Large intestine (tissue), 3 donors: ENCODE measurements around the gene PTPRN2. TPM values are rescaled to one million over a fixed set of nuclear protein-coding genes. Genes with fewer than 3 reads are reported as not detected.

ENCODE experiments used
- DNase-seq, 2 donors: peaks; one replicate each; pipeline versions ENCODE4 v3.0.0 to v3.0.0-alpha.2; 2013
- H3K27ac ChIP-seq: one replicate; pipeline ENCODE4 v1.5.1; 2013; ENCODE audit warnings: low read length
- H3K27me3 ChIP-seq: 2 replicates; pipeline ENCODE4 v1.6.1; 2013; ENCODE audit warnings: low read length; ENCODE audit not compliant: control insufficient read depth, insufficient read depth
- H3K36me3 ChIP-seq: 2 replicates; pipeline ENCODE4 v1.6.1; 2013; ENCODE audit warnings: low read length; ENCODE audit not compliant: control insufficient read depth, insufficient read depth
- H3K4me1 ChIP-seq: one replicate; pipeline ENCODE4 v1.6.1; 2013; ENCODE audit warnings: low read length; ENCODE audit not compliant: control insufficient read depth, insufficient read depth
- H3K4me3 ChIP-seq: one replicate; pipeline ENCODE4 v1.5.1; 2013; ENCODE audit warnings: low read length
- H3K9me3 ChIP-seq: one replicate; pipeline ENCODE4 v1.6.1; 2013; ENCODE audit warnings: mild to moderate bottlenecking, low read depth, low read length, moderate library complexity; ENCODE audit not compliant: control insufficient read depth
- WGBS: methylation state at CpG from one replicate; pipeline ENCODE4 v1.1.5; 2013; ENCODE audit warnings: low lambda C conversion rate; ENCODE audit not compliant: insufficient coverage; 5-methylcytosine and 5-hydroxymethylcytosine counted together
- polyA plus RNA-seq: library from polyadenylated mRNA; unstranded; fragments of 120-200 nt; gene quantifications from one replicate; pipeline ENCODE4 v1.2.1, GENCODE V29; 2013

PTPRN2 gene
- polyA plus RNA-seq, 1 donor, result 13.4 TPM

- no peak for DNase-seq
- H3K4me3 ChIP-seq, result no peak overlapping the region
- 82% methylated on average over 2 of the region's 9 CpGs for WGBS
- H3K27ac ChIP-seq, result no peak overlapping the region
- H3K4me1 ChIP-seq, result no peaks in the 10 kb centered on the region
- no peaks in the 10 kb centered on the region for H3K36me3 ChIP-seq
- no peaks in the 10 kb centered on the region for H3K27me3 ChIP-seq
- H3K9me3 ChIP-seq, result peaks cover 2% of the 10 kb centered on the region
These were observed 624.1 kb downstream of the PTPRN2 start for GRCh38 chr7:157963526-157963925.

GRCh38 chr7:157962458-157963306 is 624.9 kb downstream of the PTPRN2 start:
- no peak for DNase-seq
- Histone ChIP-seq H3K9me3 (peaks cover 2% of the 10 kb centered on the region), H3K27me3 (no peaks in the 10 kb centered on the region), H3K27ac (no peak overlapping the region), H3K36me3 (no peaks in the 10 kb centered on the region), H3K4me3 (no peak overlapping the region), H3K4me1 (no peaks in the 10 kb centered on the region)
- 100% methylated on average over 1 of the region's 15 CpGs for WGBS

- no peak for DNase-seq
- Histone ChIP-seq H3K27ac (no peak overlapping the region), H3K9me3 (peaks cover 2% of the 10 kb centered on the region), H3K4me1 (no peaks in the 10 kb centered on the region), H3K4me3 (no peak overlapping the region), H3K36me3 (no peaks in the 10 kb centered on the region), H3K27me3 (no peaks in the 10 kb centered on the region)
- WGBS, result no CpG with 5 or more reads among the region's 29 CpGs
These were observed 625.7 kb downstream of the PTPRN2 start for GRCh38 chr7:157961731-157962457.

GRCh38 chr7:157955348-157955999 is 632.1 kb downstream of the PTPRN2 start:
- H3K27ac ChIP-seq, result no peak overlapping the region
- H3K4me1 ChIP-seq, result no peaks in the 10 kb centered on the region
- no peaks in the 10 kb centered on the region for H3K36me3 ChIP-seq
- DNase-seq, result no peak
- H3K4me3 ChIP-seq, result no peak overlapping the region
- WGBS, result 100% methylated on average over 1 of the region's 13 CpGs
- peaks cover 17% of the 10 kb centered on the region for H3K9me3 ChIP-seq
- no peaks in the 10 kb centered on the region for H3K27me3 ChIP-seq

GRCh38 chr7:157954901-157955300 is 632.7 kb downstream of the PTPRN2 start:
- DNase-seq, result no peak
- Histone ChIP-seq H3K4me1 (no peaks in the 10 kb centered on the region), H3K36me3 (no peaks in the 10 kb centered on the region), H3K9me3 (peaks cover 17% of the 10 kb centered on the region), H3K27ac (no peak overlapping the region), H3K4me3 (no peak overlapping the region), H3K27me3 (no peaks in the 10 kb centered on the region)
- WGBS, result 100% methylated on average over 1 of the region's 7 CpGs

GRCh38 chr7:157952841-157953645 is 634.6 kb downstream of the PTPRN2 start:
- no peak overlapping the region for H3K27ac ChIP-seq
- WGBS, result no CpG with 5 or more reads among the region's 25 CpGs
- H3K4me1 ChIP-seq, result no peaks in the 10 kb centered on the region
- no peak overlapping the region for H3K4me3 ChIP-seq
- H3K27me3 ChIP-seq, result no peaks in the 10 kb centered on the region
- DNase-seq, result no peak
- H3K36me3 ChIP-seq, result no peaks in the 10 kb centered on the region
- peaks cover 17% of the 10 kb centered on the region for H3K9me3 ChIP-seq

- peaks cover 17% of the 10 kb centered on the region for H3K9me3 ChIP-seq
- H3K4me1 ChIP-seq, result no peaks in the 10 kb centered on the region
- H3K27ac ChIP-seq, result no peak overlapping the region
- DNase-seq, result no peak
- H3K4me3 ChIP-seq, result no peak overlapping the region
- H3K36me3 ChIP-seq, result no peaks in the 10 kb centered on the region
- WGBS, result no CpG with 5 or more reads among the region's 21 CpGs
- H3K27me3 ChIP-seq, result no peaks in the 10 kb centered on the region
These were observed 635.5 kb downstream of the PTPRN2 start for GRCh38 chr7:157952050-157952667.

- WGBS, result no CpG with 5 or more reads among the region's 26 CpGs
- no peak for DNase-seq
- H3K9me3 ChIP-seq, result peaks cover 21% of the 10 kb centered on the region
These were observed 636.1 kb downstream of the PTPRN2 start for GRCh38 chr7:157951300-157952049.

GRCh38 chr7:157949711-157950110 is 637.9 kb downstream of the PTPRN2 start:
- 80% methylated on average over 1 of the region's 3 CpGs for WGBS
- H3K4me1 ChIP-seq, result no peaks in the 10 kb centered on the region
- no peak overlapping the region for H3K27ac ChIP-seq
- H3K9me3 ChIP-seq, result peaks cover 32% of the 10 kb centered on the region
- H3K27me3 ChIP-seq, result no peaks in the 10 kb centered on the region
- H3K4me3 ChIP-seq, result no peak overlapping the region
- H3K36me3 ChIP-seq, result no peaks in the 10 kb centered on the region
- DNase-seq, result no peak

More at GRCh38 chr7:157951300-157952049, 636.1 kb downstream of the PTPRN2 start:
- no peak overlapping the region for H3K27ac ChIP-seq
- no peak overlapping the region for H3K4me3 ChIP-seq
- H3K4me1 ChIP-seq, result no peaks in the 10 kb centered on the region
- no peaks in the 10 kb centered on the region for H3K36me3 ChIP-seq
- no peaks in the 10 kb centered on the region for H3K27me3 ChIP-seq
